ENCODE measurements around the gene CPB2.

DNA sequence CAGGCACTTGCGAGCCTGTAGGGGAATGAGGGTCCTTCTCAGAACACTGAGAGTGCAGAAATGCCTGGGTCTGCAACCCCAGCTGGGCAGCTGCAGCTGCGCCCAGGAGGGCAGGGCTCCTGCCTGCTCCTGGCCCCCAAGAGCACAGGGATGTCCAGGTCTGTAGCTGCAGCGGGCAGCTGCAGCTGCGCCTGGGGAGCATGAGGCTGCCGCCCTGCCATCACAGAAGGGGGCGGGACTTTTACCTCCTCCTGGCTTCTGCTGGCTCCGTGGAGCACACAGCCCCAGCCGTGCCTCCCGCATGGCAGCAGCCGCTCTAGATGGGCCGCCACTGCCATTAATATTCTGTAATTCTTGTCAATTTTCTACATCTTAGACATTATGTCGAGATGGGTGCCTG is 17.8 kb downstream of the CPB2 start:
- TF ChIP-seq CEBPB (IDR thresholded peaks at IDR 0.05; ENCODE audit: low read depth) (no peak), CTCF (IDR thresholded peaks at IDR 0.05 in 2 of 3, conservative IDR thresholded peaks at IDR 0.05 in 1 of 3; ENCODE audit: borderline replicate concordance in 1 of 3, insufficient read depth in 1 of 3, low read depth in 2 of 3, low read length in 2 of 3) (no peak), TCF7L2 (IDR thresholded peaks at IDR 0.05; ENCODE audit: borderline replicate concordance, extremely low read depth, insufficient read depth, insufficient read length) (no peak), POLR2A (IDR thresholded peaks at IDR 0.05; ENCODE audit: borderline replicate concordance, extremely low read depth, insufficient read depth, insufficient read length) (no peak), YY1 (IDR thresholded peaks at IDR 0.05; ENCODE audit: extremely low read depth, insufficient replicate concordance, low read depth, low read length) (no peak), POLR2AphosphoS5 (IDR thresholded peaks at IDR 0.05; ENCODE audit: low read depth, low read length) (no peak), SIN3A (IDR thresholded peaks at IDR 0.05; ENCODE audit: low read depth) (no peak), MAX (IDR thresholded peaks at IDR 0.05) (no peak), REST (IDR thresholded peaks at IDR 0.05; ENCODE audit: low read depth) (no peak)

Data from HCT116 (cell line).